ENCODE results near the gene CACNG1.
"Not testable (repeated sequence)": the region's sequence is repeated elsewhere in the genome, so short reads cannot be mapped to it uniquely, and the experiment has no call there.

Gene CACNG1

DNA sequence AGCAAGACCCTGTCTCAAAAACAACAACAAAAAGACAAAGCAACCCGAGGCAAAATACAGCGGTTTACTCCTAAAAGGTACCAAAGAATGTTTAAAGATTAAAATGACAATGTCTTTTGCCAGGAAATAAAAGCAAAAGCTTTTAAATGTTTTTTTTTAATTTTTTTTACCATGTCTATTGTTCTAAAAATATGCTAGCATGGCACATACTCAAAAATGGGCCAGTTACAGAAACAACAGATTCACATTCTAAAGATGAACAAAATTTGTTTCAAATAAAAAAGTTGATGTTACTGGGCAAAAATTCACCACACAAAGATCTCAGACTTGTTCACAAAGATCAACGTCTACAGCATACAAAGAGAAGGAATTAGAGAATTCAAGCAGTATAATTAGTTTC lies 41.1 kb downstream of the CACNG1 start:
- no peak overlapping the region for H3K4me3 ChIP-seq
- TF ChIP-seq, protein P1, sequence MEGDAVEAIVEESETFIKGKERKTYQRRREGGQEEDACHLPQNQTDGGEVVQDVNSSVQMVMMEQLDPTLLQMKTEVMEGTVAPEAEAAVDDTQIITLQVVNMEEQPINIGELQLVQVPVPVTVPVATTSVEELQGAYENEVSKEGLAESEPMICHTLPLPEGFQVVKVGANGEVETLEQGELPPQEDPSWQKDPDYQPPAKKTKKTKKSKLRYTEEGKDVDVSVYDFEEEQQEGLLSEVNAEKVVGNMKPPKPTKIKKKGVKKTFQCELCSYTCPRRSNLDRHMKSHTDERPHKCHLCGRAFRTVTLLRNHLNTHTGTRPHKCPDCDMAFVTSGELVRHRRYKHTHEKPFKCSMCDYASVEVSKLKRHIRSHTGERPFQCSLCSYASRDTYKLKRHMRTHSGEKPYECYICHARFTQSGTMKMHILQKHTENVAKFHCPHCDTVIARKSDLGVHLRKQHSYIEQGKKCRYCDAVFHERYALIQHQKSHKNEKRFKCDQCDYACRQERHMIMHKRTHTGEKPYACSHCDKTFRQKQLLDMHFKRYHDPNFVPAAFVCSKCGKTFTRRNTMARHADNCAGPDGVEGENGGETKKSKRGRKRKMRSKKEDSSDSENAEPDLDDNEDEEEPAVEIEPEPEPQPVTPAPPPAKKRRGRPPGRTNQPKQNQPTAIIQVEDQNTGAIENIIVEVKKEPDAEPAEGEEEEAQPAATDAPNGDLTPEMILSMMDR (IDR thresholded peaks at IDR 0.05) = no peak
- DNase-seq (ENCODE audit: low spot score) = no peak
- no peak overlapping the region for H3K27ac ChIP-seq

DNA sequence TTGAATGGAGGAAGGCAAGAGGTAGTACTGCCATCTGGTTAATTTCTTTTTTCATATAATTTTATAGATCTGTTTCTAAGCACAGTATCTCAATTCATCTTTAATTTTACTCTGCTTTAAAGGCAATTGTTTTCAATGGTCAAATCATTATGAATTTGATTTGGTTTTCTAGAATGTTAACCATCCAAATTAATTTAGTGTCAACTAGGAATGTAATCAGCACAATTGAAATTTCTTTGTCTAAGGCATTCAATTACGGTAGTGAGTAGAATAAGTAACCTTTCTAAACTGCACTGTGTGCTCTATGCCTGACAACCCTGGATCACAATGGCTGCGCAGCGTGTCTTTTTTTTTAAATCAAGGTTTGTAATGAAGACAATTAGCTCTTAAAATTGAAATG lies 44.3 kb downstream of the CACNG1 start:
- H3K4me3 ChIP-seq = no peak overlapping the region
- no peak for DNase-seq (ENCODE audit: low spot score)
- TF ChIP-seq, protein P1 (IDR thresholded peaks at IDR 0.05) = no peak
- no peak overlapping the region for H3K27ac ChIP-seq

DNA sequence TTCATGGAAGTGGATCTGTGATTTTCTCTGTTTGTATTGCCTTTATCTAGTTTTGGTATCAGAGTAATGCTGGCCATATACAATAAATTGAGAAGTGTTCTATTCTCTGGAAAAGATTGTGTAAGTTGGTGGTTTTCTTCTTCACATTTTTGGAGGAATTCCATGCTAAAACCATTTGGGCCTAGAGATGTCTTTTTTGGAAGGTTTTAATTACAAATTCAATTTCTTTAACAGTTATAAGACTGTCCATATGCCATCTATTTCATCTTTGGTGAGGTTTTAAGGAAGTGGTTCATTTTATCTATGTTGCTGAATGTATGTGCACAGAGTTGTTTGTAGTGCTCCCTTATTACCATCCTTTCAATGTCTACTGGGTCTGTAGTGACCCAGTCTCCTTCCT lies 46.0 kb downstream of the CACNG1 start:
- H3K4me3 ChIP-seq = no peak overlapping the region
- DNase-seq (ENCODE audit: low spot score) = no peak
- H3K27ac ChIP-seq = no peak overlapping the region
- TF ChIP-seq, protein P1 (IDR thresholded peaks at IDR 0.05) = no peak

DNA sequence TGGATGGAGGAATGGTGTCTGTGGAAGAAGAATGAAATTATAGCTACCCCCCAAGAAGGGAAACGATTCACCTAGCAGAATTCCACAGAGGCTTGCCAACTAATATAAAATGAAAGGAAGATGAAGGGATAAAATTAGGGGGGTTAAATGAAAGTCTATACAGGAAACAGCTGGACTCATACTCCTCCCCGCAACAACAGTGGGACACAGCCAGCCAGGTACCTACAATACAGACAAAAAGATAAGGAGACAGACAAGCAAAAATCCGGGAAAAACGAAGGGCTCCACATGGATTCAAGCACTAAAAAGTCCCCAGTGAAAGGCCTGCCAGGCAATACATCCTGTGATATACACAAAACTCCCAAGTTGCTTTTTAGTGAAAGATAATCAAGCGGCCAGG lies 47.9 kb downstream of the CACNG1 start:
- TF ChIP-seq, protein P1 (IDR thresholded peaks at IDR 0.05) = no peak
- Histone ChIP-seq H3K4me3 (no peak overlapping the region), H3K27ac (no peak overlapping the region)
- DNase-seq (ENCODE audit: low spot score) = no peak

DNA sequence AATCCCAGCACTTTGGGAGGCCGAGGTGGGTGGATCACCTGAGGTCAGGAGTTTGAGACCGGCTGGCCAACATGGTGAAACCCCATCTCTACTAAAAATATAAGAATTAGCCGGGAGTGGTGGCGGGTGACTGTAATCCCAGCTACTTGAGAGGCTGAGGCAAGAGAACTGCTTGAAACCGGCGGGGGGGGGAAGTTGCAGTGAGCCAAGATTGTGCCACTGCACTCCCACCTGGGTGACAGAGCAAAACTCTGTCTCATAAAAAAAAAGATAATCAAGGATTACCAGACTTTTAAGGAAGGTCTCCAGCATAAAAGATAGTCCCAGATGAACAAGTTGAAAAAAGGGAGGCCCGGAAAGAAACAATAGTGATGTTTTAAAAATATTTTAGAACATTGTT lies 48.4 kb downstream of the CACNG1 start:
- H3K4me3 ChIP-seq; DNase-seq (ENCODE audit: low spot score); H3K27ac ChIP-seq: not testable (repeated sequence)

DNA sequence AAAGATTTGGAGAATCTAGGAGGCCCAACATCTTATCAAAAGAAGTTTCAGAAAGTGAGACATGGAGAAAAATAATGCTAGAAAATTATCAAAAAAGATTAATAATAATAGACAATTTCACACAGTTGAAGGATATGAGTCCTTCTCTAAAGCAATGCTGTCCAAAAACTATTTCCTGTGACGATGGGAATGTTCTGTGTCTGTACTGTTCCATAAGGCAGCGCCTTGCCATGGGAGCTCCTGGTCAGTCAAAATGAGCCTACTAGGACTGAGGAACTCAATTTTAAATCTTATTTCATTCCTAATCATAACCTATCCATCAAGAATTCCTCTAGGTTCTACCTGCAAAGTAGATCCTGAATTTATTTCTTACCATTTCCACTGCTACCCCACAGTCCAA lies 49.0 kb downstream of the CACNG1 start:
- no peak overlapping the region for H3K4me3 ChIP-seq
- DNase-seq (ENCODE audit: low spot score) = no peak
- TF ChIP-seq, protein P1 (IDR thresholded peaks at IDR 0.05) = no peak
- no peak overlapping the region for H3K27ac ChIP-seq

DNA sequence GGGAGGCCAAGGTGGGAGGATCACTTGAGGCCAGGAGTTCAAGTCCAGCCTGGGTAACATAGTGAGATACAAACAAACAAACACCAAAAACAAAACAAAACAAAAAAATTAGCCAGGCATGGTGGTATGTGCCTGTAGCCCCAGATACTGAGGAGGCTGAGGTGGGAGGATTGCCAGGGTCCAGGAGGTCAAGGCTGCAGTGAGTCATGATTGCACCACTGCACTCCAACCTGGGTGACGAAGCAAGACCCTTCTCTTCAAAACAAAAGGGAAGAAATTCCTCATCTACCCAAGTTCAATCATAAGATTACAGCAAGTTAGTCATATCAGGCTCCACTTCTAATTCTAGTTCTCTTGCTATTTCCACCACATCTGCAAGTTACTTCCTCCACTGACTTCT lies 50.9 kb downstream of the CACNG1 start:
- not testable (repeated sequence) for H3K4me3 ChIP-seq; DNase-seq (ENCODE audit: low spot score); H3K27ac ChIP-seq

DNA sequence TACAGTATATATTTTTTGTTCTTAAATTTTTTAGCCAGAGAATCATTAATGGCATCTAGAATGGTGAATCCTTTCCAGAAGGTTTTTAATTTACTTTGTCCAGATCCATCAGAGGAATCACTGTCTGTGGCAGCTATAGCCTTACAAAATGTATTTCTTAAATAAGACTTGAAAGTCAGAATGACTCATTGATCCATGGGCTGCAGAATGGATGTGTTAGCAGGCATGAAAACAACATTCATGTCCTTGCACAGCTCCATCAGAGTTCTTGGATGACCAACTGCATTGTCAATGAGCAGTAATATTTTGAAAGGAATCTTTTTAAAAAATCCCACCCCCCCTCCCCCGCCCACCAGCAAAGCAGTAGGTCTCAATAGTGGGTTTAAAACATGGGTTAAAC lies 51.4 kb downstream of the CACNG1 start:
- Histone ChIP-seq H3K4me3 (no peak overlapping the region), H3K27ac (no peak overlapping the region)
- TF ChIP-seq, protein P1 (IDR thresholded peaks at IDR 0.05) = no peak
- DNase-seq (ENCODE audit: low spot score) = no peak

Measured in coronary artery (tissue), 2 donors.